Stimulated activated CD8-positive, alpha-beta memory T cell treated with anti-CD3 and anti-CD28 coated beads, Interleukin-4, amount 100 ng/mL, for 24 hours (primary cell): ENCODE results near the gene FREM3.

Experiments used
- DNase-seq: peaks from one replicate; pipeline ENCODE4 v3.0.0-alpha.2; 2020; ENCODE audit warnings: low read depth

The FREM3 gene

DNA sequence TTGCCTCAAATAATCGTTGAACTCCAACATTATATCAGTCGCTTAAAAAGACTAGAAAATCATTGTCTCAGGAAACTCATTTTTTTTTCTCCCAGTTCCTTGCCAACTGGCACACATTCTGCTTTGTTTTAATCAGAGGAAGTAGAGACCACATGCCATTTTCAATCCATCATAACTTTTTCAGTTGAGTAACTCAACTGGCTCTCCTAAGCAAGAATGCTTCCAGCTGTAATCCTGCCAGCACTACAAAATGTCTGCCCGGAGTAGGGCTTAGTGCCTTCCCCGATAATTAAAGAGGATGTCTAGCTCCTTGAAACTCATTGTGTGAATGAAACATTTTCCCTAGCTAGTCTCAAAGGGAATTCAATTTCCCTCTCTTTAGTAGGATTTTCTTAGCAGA lies 33.0 kb downstream of the FREM3 start:
- DNase-seq, result no peak

DNA sequence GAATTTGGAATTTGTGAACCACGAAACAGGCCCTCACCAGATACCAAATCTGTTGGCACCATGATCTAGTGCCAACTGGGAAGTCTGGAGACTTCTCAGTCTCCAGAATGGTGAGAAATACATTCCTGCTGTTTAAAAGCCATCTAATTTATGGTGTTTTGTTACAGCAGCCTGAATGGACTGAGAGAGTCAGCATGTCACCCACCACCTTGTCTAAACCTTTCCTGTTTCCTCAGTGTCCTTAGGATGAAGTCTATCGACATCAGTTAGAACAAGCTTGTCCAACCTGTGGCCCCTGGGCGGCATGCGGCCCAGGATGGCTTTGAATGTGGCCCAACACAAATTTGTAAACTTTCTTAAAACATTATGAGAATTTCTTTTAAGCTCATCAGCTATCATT lies 42.1 kb downstream of the FREM3 start:
- DNase-seq, result no peak

DNA sequence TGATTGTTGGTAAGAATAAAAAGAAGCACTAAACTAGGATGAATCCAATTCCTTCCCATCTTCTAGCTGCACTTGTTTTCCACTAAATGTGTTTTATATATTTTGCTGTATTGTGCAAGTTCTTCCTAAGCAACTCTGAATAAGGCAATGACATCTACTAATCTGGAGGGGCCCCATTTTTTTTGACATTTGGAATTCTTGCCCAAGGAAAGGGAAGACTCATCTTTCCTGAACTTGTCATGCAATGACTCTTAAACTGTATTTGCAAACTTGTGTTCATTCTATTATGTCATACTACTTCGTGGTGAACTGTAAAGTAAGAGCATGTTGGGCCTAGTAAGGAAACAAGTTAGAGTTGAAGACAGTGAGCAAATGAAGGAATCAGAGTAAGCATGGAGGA lies 45.9 kb downstream of the FREM3 start:
- no peak for DNase-seq

DNA sequence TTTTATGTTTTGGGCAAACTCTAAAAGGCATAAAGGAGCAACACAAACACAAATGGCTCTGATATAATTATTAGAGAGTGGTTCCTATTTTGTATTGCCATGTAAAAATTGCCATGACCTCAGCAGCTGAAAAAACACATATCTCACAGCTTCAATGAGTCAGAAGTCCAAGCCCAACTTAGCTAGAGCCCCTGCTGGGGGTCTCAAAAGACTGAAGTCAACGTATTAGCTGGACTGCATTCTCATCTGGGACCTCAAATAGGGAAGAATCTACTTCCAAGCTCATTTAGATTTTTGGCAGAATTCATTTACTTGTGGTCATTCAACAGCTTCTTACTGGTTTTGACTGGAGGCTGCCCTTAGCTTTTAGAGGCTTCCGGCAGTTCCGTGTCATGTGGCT lies 47.4 kb downstream of the FREM3 start:
- DNase-seq, result no peak

GRCh38 chr4:143643399-143643798 lies 57.1 kb downstream of the FREM3 start:
- no peak for DNase-seq

GRCh38 chr4:143642611-143643010 lies 57.9 kb downstream of the FREM3 start:
- DNase-seq, result no peak

DNA sequence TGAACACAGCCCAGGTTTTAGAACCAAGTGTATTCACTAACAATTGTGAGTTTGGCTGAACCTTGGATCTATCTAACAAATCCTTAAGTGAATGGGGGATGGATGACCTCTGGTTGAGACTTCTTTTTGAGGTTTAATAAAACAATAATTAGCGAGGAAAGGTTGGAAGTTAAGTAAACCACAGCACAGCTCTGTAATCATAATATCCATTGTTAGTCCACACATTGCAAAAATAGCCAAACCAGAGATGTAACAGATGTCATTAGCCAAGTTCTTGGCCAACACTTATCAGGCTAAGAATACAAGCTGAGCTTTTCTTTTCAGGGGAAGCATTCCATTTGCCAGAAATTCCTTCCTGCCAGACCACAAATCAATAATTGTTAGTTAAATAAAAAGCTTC lies 59.1 kb downstream of the FREM3 start:
- no peak for DNase-seq

- no peak for DNase-seq
Observed at GRCh38 chr4:143634763-143635162, 65.7 kb downstream of the FREM3 start.

- DNase-seq, result no peak
Observed at GRCh38 chr4:143633833-143634232, 66.6 kb downstream of the FREM3 start.

DNA sequence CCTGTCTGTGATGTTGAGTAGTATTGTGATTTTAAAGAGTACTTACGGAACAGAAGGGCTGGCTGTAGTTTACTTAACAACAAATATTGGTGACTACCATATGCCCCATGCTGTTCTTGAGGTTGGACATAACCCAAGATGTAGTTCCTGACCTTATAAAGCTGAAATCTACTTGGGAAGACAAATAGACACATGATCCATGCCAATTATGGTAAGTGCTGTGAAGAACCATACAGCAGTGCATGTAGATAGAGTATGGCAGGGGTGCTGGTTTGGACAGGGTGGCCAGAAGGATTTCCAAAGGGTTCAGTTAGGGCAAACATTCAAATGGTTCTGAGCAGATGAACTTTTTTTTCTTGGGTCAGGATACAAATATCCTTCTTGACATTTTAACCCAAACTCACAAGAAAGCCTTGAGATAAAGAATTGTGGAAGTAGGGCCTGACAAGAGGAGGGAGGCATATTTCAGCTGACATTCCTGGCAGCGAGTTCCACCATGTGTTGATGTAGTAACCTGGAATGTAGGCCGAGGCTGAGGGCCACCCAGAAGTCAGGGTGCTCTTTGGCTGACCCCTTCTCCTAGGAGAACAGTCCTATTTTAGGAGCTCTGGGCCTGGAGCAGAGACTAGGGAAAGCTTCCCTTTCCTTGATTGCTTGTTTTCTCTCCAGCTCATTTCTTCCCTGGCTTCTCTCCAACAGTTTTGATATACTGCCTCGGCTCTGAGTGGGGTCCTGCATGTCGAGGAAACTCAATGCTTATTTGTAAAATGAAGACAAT lies 74.2 kb downstream of the FREM3 start:
- DNase-seq, result no peak

DNA sequence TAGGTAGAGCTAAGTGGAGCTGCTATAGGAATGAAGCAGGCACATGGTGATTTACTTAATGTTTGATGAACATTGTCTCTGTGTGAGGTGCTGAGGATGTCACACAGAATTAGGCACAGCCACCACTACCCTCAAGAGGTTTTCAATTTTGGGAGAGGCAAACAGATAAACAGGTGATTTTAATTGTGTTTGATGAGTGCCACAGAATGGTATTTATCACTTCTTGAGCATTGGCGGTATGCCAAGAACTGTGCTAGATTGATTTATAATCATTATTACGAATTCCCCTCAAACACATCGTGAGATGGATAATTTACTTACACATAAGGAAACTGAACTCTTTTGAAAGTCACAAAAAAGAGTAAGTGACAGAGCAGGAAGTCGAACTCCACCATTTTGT lies 74.8 kb downstream of the FREM3 start:
- DNase-seq, result no peak

DNA sequence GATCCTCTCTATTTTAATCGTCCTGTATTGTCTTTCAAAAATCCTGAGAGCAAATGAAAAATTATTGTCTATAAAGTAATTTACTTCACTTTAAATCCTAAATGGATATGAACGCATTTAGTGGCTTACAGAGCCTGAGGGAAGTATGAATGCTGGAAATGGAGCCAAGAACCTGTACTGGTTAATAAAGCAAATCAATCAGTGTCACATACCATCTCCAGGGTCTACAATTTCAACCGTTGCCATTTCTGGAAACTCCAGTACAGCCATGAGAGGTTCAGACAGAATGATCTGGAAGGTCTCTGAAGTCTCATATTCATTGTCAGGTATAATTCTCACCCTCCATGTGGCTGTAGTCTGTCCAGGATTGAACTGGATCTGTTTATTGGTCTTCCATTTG lies 76.6 kb downstream of the FREM3 start:
- no peak for DNase-seq

DNA sequence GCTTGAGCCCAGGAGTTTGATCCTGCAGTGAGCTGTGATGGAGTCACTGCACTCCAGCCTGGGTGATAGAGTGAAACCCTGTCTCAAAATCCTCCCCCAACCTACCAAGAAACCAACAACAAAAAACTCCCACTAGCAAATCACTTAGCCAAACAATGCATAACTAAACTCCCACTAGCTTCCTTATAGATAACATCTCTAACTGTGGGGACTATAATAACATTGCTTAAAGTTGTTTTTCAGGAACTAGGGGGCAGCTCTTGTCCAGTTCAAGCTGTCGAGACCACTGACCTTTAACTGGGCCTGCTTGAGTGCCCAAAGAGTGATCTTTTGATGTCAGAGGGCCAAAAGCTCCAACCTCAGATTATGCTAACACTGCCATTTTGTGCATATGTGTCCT lies 81.7 kb downstream of the FREM3 start:
- no peak for DNase-seq

DNA sequence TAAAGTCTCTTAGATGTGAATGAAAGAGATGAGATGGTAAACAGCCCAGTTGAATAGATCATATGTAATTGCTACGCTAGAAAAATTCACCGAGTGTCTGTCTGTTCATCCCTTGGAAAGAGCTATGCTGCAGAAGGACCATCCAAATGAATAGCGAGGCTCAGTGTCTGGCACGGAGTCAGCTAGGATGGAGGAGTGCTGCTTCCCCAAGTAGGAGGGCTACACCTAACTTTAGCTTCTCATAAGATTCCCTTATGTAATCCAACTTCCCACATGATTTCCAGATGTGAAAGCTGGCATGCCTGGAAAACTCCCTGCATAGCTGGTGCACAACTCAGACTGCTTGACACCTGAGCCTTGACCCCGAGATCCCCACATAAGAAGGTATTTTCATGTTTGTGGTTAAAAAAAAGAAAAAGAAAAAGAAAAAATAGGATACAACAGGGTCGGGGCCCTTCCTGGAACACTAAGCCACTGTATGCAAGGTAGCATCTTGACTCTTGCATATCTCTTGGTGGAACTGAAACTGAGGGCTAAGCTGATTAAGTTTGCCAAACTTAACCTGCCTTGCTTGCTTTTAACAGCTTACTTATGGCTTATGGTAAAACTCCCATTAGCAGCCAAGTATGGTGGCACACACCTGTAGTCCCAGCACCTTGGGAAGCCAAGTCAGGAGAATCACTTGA lies 82.3 kb downstream of the FREM3 start:
- no peak for DNase-seq

DNA sequence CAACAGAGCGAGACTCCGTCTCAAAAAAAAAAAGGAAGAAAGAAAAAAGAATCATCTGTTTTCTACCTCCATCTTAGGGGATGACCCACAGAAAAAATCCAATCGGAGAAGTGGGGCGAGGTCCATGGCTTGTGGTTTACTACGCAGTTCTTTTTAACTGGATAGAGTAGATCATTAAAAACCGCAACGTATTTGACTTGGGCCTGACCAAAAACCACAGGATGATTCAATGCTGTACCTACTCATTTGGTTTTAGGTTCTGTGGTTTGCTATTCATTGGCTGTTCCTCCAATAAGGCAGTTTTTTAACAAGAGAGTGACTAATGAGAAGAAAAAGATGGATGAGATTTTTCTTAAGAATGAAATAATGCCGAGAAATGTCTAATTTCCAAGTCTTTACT lies 83.7 kb downstream of the FREM3 start:
- DNase-seq, result no peak

- DNase-seq, result no peak
Observed at GRCh38 chr4:143609492-143609891, 91.0 kb downstream of the FREM3 start.

GRCh38 chr4:143606480-143606879 lies 94.0 kb downstream of the FREM3 start:
- DNase-seq, result no peak

GRCh38 chr4:143599827-143600226 lies 100.6 kb downstream of the FREM3 start:
- DNase-seq, result no peak

GRCh38 chr4:143598816-143599215 lies 101.7 kb downstream of the FREM3 start:
- no peak for DNase-seq

DNA sequence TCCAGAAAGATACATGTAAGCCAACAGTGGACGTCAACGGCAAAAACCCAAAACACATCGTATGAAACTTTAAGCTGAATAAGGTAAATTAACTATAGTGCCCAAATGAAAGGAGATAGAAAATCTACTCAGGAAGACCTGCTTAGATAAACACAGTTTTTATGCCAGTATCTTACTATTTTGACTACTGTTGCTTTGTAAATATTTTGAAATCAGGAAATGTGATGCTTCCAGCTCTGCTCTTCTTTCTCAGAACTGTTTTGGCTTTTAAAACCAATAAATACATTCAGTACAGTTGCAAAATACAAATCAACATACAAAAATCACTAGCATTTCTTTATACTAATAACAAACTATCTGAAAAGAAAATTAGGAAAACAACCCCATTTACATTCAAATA lies 103.2 kb downstream of the FREM3 start:
- no peak for DNase-seq

- no peak for DNase-seq
Observed at GRCh38 chr4:143587703-143588102, 112.8 kb downstream of the FREM3 start.

- no peak for DNase-seq
Observed at GRCh38 chr4:143586080-143586479, 114.4 kb downstream of the FREM3 start.

DNA sequence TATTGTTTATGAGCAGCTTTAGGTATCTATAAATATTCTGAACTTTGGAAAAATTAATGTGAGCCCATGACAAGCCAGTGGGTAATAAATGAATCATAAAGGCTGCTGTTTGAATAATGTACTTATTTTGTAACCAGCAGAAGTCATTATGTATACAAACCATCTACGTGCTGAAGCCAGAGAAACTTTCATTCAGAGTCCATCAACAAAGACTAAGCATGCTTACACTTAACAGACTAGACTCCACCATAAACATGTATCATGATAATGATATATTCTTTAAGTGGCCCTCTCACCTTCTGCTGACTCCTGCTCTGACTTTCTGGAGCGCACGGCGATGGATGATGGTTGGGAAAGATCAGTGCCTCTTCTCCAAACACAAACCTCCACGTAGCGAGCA lies 114.9 kb downstream of the FREM3 start:
- DNase-seq, result no peak
